Activated naive CD8-positive, alpha-beta T cell treated with anti-CD3 and anti-CD28 coated beads for 36 hours (primary cell): ENCODE measurements around the gene DMXL2. TPM values are rescaled to one million over a fixed set of nuclear protein-coding genes. Genes with fewer than 3 reads are reported as not detected.
"Not testable (repeated sequence)": the region's sequence is repeated elsewhere in the genome, so short reads cannot be mapped to it uniquely, and the experiment has no call there.

Experiments used
- DNase-seq: peaks from one replicate; pipeline ENCODE4 v3.0.0; 2021
- H3K27ac Mint-ChIP-seq: one replicate; pipeline ENCODE4 v1.8.0; 2022; ENCODE audit warnings: mild to moderate bottlenecking, moderate library complexity, mixed read lengths
- H3K27me3 Mint-ChIP-seq: one replicate; pipeline ENCODE4 v1.8.0; 2022; ENCODE audit warnings: mild to moderate bottlenecking, mixed read lengths
- H3K36me3 Mint-ChIP-seq: one replicate; pipeline ENCODE4 v1.8.0; 2021; ENCODE audit warnings: mild to moderate bottlenecking, mixed read lengths
- H3K4me1 Mint-ChIP-seq: one replicate; pipeline ENCODE4 v1.8.0; 2021; ENCODE audit warnings: mixed read lengths
- H3K4me3 Mint-ChIP-seq: one replicate; pipeline ENCODE4 v1.8.0; 2022; ENCODE audit warnings: mild to moderate bottlenecking, moderate library complexity, mixed read lengths
- H3K9me3 Mint-ChIP-seq: one replicate; pipeline ENCODE4 v1.8.0; 2022; ENCODE audit warnings: mixed read lengths
- total RNA-seq, 2 experiments: library from RNA; stranded (reverse); gene quantifications; one replicate each; pipeline ENCODE4 v1.2.3, GENCODE V29; 2021

DMXL2 gene
- total RNA-seq, 2 experiments from 2014 or later, result 5.7 to 7.2 TPM

- not testable (repeated sequence) for H3K27ac Mint-ChIP-seq, H3K27me3 Mint-ChIP-seq, H3K9me3 Mint-ChIP-seq, H3K4me1 Mint-ChIP-seq, DNase-seq, H3K36me3 Mint-ChIP-seq, H3K4me3 Mint-ChIP-seq
Measured at GRCh38 chr15:51446029-51446744, 176.4 kb downstream of the DMXL2 start.

GRCh38 chr15:51444807-51445206 is 177.8 kb downstream of the DMXL2 start:
- Mint-ChIP-seq H3K4me1 (peaks cover 5% of the 10 kb centered on the region), H3K27me3 (no peaks in the 10 kb centered on the region), H3K27ac (no peak overlapping the region), H3K9me3 (no peaks in the 10 kb centered on the region), H3K36me3 (peaks cover 6% of the 10 kb centered on the region), H3K4me3 (no peak overlapping the region)
- DNase-seq, result no peak

DNA sequence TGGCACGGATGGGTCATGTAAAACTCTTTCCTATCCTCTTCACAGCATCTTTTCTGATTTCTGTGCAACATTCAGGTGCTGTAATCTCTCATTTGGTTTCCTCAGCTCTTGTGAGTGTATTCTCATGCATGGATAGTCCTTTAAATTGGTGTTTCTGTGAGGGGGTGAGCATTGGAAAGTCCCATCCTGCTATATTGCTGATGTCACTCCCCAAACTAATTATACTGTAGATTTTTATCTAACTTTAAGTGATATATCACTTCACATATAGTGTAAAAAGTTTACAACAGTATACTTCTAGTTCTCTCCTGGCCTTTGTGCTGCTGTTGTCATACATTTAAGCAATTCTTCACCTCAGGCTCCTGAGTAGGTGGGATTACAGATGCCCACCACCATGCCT is 178.5 kb downstream of the DMXL2 start:
- Mint-ChIP-seq H3K27me3 (no peaks in the 10 kb centered on the region), H3K36me3 (peaks cover under 1% of the 10 kb centered on the region), H3K9me3 (no peaks in the 10 kb centered on the region), H3K4me3 (no peak overlapping the region), H3K27ac (no peak overlapping the region), H3K4me1 (peaks cover 5% of the 10 kb centered on the region)
- no peak for DNase-seq

DNA sequence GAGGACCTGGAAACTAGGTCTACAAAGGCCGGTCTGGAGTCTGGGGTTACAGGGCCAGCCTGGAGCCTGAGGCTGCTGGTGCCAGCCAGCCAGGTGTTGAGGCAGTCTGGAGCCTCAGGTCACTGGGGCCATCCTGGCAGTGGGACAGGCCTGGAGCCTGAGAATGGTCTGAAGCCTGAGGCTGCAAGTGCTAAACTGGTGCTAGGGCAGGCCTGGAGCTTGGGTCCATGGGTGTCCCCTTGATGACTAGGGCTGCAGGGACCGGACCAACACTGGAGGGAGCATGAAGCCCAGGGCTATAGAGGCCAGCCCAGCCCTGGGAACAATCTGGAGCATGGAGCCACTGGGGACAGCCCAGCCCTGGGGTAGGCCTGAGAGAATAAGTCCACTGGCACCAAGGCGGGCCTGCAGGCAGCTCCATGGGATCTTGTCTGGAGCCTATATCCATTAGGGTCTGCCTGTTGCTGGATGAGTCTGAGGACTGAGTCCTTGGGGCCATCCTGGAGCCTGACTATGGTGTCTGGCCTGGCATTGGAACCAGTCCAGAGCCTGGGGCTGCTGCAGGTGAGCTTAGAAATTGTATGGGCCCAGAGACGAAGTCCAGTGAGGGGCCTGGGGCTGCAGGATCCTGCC is 179.2 kb downstream of the DMXL2 start:
- Mint-ChIP-seq H3K27ac (no peak overlapping the region), H3K4me1 (peaks cover 5% of the 10 kb centered on the region), H3K4me3 (no peak overlapping the region), H3K9me3 (no peaks in the 10 kb centered on the region), H3K36me3 (no peaks in the 10 kb centered on the region), H3K27me3 (peaks cover 3% of the 10 kb centered on the region)
- no peak for DNase-seq

DNA sequence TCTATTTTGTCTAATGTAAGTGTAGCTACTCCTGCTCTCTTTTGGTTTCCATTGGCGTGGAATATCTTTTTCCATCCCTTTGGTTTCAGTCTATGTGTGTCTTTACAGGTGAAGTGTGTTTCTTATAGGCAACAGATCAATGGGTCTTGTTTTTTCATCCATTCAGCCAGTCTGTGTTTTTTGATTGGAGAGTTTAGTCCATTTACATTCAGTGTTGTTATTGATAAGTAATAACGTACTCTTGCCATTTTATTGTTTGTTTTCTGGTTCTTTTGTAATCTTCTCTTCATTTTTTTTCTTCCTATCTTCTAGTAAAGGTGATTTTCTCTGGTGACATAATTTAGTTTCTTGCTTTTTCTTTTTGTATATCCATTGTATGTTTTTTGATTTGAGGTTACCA is 184.0 kb downstream of the DMXL2 start:
- Mint-ChIP-seq H3K4me1 (no peaks in the 10 kb centered on the region), H3K27ac (no peak overlapping the region), H3K36me3 (no peaks in the 10 kb centered on the region), H3K4me3 (no peak overlapping the region), H3K9me3 (no peaks in the 10 kb centered on the region), H3K27me3 (peaks cover 10% of the 10 kb centered on the region)
- no peak for DNase-seq

GRCh38 chr15:51425517-51426040 is 197.0 kb downstream of the DMXL2 start:
- H3K4me1 Mint-ChIP-seq, result no peaks in the 10 kb centered on the region
- no peak overlapping the region for H3K4me3 Mint-ChIP-seq
- no peaks in the 10 kb centered on the region for H3K36me3 Mint-ChIP-seq
- H3K27me3 Mint-ChIP-seq, result peaks cover 5% of the 10 kb centered on the region
- DNase-seq, result no peak
- no peak overlapping the region for H3K27ac Mint-ChIP-seq
- H3K9me3 Mint-ChIP-seq, result no peaks in the 10 kb centered on the region

GRCh38 chr15:51424780-51425179 is 197.8 kb downstream of the DMXL2 start:
- Mint-ChIP-seq H3K4me1 (no peaks in the 10 kb centered on the region), H3K4me3 (no peak overlapping the region), H3K9me3 (no peaks in the 10 kb centered on the region), H3K27ac (no peak overlapping the region), H3K27me3 (peaks cover 5% of the 10 kb centered on the region), H3K36me3 (no peaks in the 10 kb centered on the region)
- no peak for DNase-seq

- DNase-seq, H3K4me1 Mint-ChIP-seq, H3K4me3 Mint-ChIP-seq, H3K36me3 Mint-ChIP-seq, H3K27ac Mint-ChIP-seq, H3K9me3 Mint-ChIP-seq, H3K27me3 Mint-ChIP-seq: not testable (repeated sequence)
Measured at GRCh38 chr15:51423040-51423439, 199.5 kb downstream of the DMXL2 start.

- Mint-ChIP-seq H3K9me3 (no peaks in the 10 kb centered on the region), H3K4me1 (no peaks in the 10 kb centered on the region), H3K27ac (no peak overlapping the region), H3K4me3 (no peak overlapping the region), H3K36me3 (no peaks in the 10 kb centered on the region), H3K27me3 (peaks cover 4% of the 10 kb centered on the region)
- DNase-seq, result no peak
Measured at GRCh38 chr15:51416129-51416528, 206.4 kb downstream of the DMXL2 start.

GRCh38 chr15:51414256-51414860 is 208.2 kb downstream of the DMXL2 start:
- no peak overlapping the region for H3K4me3 Mint-ChIP-seq
- H3K27ac Mint-ChIP-seq, result no peak overlapping the region
- no peak for DNase-seq
- H3K27me3 Mint-ChIP-seq, result peaks cover 10% of the 10 kb centered on the region
- H3K36me3 Mint-ChIP-seq, result no peaks in the 10 kb centered on the region
- no peaks in the 10 kb centered on the region for H3K9me3 Mint-ChIP-seq
- no peaks in the 10 kb centered on the region for H3K4me1 Mint-ChIP-seq

GRCh38 chr15:51405693-51406523 is 216.7 kb downstream of the DMXL2 start:
- H3K9me3 Mint-ChIP-seq, result no peaks in the 10 kb centered on the region
- no peak for DNase-seq
- H3K36me3 Mint-ChIP-seq, result no peaks in the 10 kb centered on the region
- no peaks in the 10 kb centered on the region for H3K4me1 Mint-ChIP-seq
- H3K27me3 Mint-ChIP-seq, result peaks cover 39% of the 10 kb centered on the region
- H3K27ac Mint-ChIP-seq, result no peak overlapping the region
- H3K4me3 Mint-ChIP-seq, result no peak overlapping the region

DNA sequence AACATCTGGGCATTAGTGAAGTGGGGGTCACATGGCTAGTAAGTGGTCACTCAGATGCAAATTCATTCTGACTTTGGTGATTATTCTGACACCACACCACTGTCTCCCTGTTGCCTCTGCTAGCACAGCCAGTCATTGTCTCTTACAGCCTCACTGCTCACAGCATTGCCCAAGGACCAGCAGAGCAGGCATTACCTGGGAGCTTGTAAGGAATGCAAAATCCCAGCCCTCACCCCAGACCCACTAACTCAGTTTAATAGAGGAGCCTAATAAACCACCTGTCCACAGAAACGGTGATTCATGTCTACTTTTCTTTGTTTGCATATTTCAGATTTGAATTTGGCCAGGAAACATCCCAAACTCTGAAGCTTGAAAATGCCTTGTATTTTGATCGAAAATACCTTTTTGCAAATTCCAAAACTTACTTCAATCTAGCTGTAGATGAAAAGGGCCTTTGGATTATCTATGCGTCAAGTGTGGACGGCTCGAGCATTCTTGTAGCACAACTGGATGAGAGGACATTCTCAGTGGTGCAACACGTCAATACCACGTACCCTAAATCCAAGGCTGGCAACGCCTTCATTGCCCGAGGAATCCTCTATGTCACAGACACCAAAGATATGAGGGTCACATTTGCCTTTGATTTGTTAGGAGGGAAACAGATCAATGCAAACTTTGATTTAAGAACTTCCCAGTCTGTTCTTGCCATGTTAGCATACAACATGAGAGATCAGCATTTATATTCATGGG is 218.4 kb downstream of the DMXL2 start:
- H3K4me1 Mint-ChIP-seq, result no peaks in the 10 kb centered on the region
- H3K27ac Mint-ChIP-seq, result no peak overlapping the region
- H3K27me3 Mint-ChIP-seq, result peaks cover 32% of the 10 kb centered on the region
- no peaks in the 10 kb centered on the region for H3K9me3 Mint-ChIP-seq
- no peaks in the 10 kb centered on the region for H3K36me3 Mint-ChIP-seq
- no peak for DNase-seq
- H3K4me3 Mint-ChIP-seq, result no peak overlapping the region

DNA sequence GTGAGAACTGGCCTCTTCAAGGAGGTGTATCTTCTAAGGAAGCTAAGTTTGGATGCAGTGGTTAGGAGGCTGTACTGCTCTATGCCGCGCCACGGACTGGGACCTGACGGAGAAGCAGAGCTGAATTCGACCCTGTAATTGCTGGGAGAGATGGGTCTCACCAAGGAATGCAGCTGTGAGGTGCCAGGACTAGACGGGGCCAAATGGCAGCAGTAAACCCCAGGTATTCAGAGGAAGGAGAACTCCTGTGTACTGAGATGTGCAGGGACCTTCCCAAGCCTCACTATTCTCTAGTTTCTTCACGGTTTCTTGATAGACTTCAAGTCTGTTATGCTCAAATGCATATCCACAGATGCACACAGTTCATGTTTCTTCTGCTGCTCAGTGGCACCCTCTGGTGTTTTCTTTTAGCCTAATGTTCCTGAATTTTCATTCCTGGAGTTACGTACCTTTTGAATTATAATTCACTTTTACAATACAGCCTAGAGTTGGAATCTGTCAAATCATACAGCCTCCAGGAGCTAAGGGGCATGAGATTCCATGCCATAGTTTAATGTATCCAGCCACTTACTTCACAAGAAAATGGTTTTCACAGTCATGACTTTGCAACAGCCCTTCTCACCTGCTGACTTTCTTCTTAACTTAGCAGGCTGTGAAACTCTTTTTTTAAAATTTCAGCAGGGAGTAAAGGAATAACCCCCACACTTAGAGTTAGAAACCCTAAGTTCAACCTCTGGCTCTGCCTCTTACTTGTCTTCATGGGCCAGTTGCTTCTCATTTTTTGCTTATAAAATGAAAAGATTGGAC is 219.3 kb downstream of the DMXL2 start:
- no peak for DNase-seq
- Mint-ChIP-seq H3K9me3 (no peaks in the 10 kb centered on the region), H3K27me3 (peaks cover 32% of the 10 kb centered on the region), H3K4me3 (no peak overlapping the region), H3K4me1 (no peaks in the 10 kb centered on the region), H3K36me3 (no peaks in the 10 kb centered on the region), H3K27ac (no peak overlapping the region)
